Psoas muscle (tissue), 8 donors: ENCODE measurements around the gene TP53I11. TPM values are rescaled to one million over a fixed set of nuclear protein-coding genes. Genes with fewer than 3 reads are reported as not detected.

Experiments used
- ATAC-seq, 4 donors: fragments of 200-7000 bp; cut with Tn5 transposase; one replicate each; pipeline ENCODE4 v1.9.1; 2020; ENCODE audit warnings: moderate library complexity in 3 of 4, mild to moderate bottlenecking in 2 of 4
- DNase-seq, 2 donors: peaks; one replicate each; pipeline ENCODE4 v3.0.0-alpha.2; 2020
- H3K27ac ChIP-seq: fragments of 200-600 bp; one replicate; pipeline ENCODE4 v1.8.0; 2022
- H3K27me3 ChIP-seq, 3 donors: fragments of 200-600 bp in 1 of 3; one replicate each; pipeline versions ENCODE4 v1.6.1 to v1.8.0; 2013 to 2022; ENCODE audit warnings: low read length in 2 of 3, mild to moderate bottlenecking in 2 of 3, moderate library complexity in 1 of 3; ENCODE audit not compliant: insufficient read depth in 3 of 3
- H3K36me3 ChIP-seq, 2 donors: fragments of 200-600 bp in 1 of 2; one replicate each; pipeline versions ENCODE4 v1.6.1 to v1.8.0; 2013 to 2022; ENCODE audit warnings: low read depth in 1 of 2, mild to moderate bottlenecking in 1 of 2, moderate library complexity in 1 of 2; ENCODE audit not compliant: insufficient read depth in 1 of 2
- H3K4me1 ChIP-seq: fragments of 200-600 bp; one replicate; pipeline ENCODE4 v1.8.0; 2022
- H3K4me3 ChIP-seq: fragments of 200-600 bp; one replicate; pipeline ENCODE4 v1.8.0; 2022; ENCODE audit warnings: mild to moderate bottlenecking
- H3K9me3 ChIP-seq: fragments of 200-600 bp; one replicate; pipeline ENCODE4 v1.8.0; 2022
- CTCF ChIP-seq: fragments of 200-600 bp; IDR thresholded peaks from one replicate; pipeline ENCODE4 v1.8.0; 2022; ENCODE audit warnings: antibody characterized with exemption
- WGBS, 3 donors: extraction: QIAGEN DNeasy Blood & Tissue Kit; methylation state at CpG; one replicate each; pipeline versions ENCODE4 v1.1.6 to v1.1.7; 2013; 5-methylcytosine and 5-hydroxymethylcytosine counted together
- intact Hi-C, 2 donors: fragments of 100-400 bp; cut with DNase I; formaldehyde crosslinking; loops; one replicate each; pipeline versions ENCODE4 v1.11.0 to v1.14.2; 2022
- polyA plus RNA-seq, 3 donors: library from polyadenylated mRNA; stranded (reverse); fragments of 200-250 nt; gene quantifications; one replicate each; pipeline ENCODE4 v1.2.3, GENCODE V29; 2013
- total RNA-seq, 4 donors: library from RNA; stranded (reverse); fragmentation: NEBNext Ultra II Directional in 2 of 4; extraction: Animal tissue kit (Norgen Biotek cat#: 25700) in 2 of 4; gene quantifications; one replicate each; pipeline versions ENCODE4 v1.2.1 to v1.2.4, GENCODE V29; 2021 to 2023
- donor health status: healthy with polysubstance abuse.
- donor health status: DM: no; HTN: no; CAD: no; lungs with moderate emphysema.
- donor health status: Bipolar disorder and iron deficiency.
- donor health status: healthy.
- donor health status: DM: yes; HTN: yes; CAD: no.
- donor health status: DM: no; HTN: no; CAD: no.
- donor health status: DM: no; HTN: no; CAD: no.
- donor health status: DM: yes; HTN: yes; CAD: no.

Gene TP53I11
- total and polyA plus RNA-seq, 7 donors, result 4.8 to 16.5 (median 8.3) TPM

- Histone ChIP-seq H3K4me3 (no peak overlapping the region), H3K27ac (no peak overlapping the region), H3K4me1 (peaks cover 8% of the 10 kb centered on the region), H3K27me3 (peaks cover 0 to 35% (median 2%) of the 10 kb centered on the region in 3 donors), H3K36me3 (no peaks in the 10 kb centered on the region), H3K9me3 (no peaks in the 10 kb centered on the region)
- intact Hi-C loops, result loop anchor here in 1 of 2 donors (5.0 kb wide), 1 partner anchor 271 kb away; no protein-coding TSS in a partner anchor
- ATAC-seq, result peak in 2 of 4 donors; percentile 3 to 46
- DNase-seq, result peak; percentile 37 to 68
- WGBS, 3 donors, result 13 to 23% (median 21%) methylated on average over 10 of the region's 10 CpGs
- no peak for TF ChIP-seq CTCF
Observed at GRCh38 chr11:44893308-44893822, 57.3 kb downstream of the TP53I11 start.

- no peak for TF ChIP-seq CTCF
- Histone ChIP-seq H3K27ac (no peak overlapping the region), H3K4me3 (no peak overlapping the region), H3K9me3 (no peaks in the 10 kb centered on the region), H3K27me3 (peaks cover 0 to 33% (median 2%) of the 10 kb centered on the region in 3 donors), H3K36me3 (no peaks in the 10 kb centered on the region), H3K4me1 (peaks cover 8% of the 10 kb centered on the region)
- ATAC-seq (no peak), DNase-seq (no peak)
- intact Hi-C loops, result loop anchor here in 1 of 2 donors (5.0 kb wide), 1 partner anchor 271 kb away; no protein-coding TSS in a partner anchor
- 59 to 66% (median 60%) methylated on average over 7 of the region's 7 CpGs for WGBS, 3 donors
Observed at GRCh38 chr11:44892843-44893242, 57.8 kb downstream of the TP53I11 start.

GRCh38 chr11:44889266-44889665 is 61.4 kb downstream of the TP53I11 start:
- no peak overlapping the region for H3K27ac ChIP-seq
- intact Hi-C loops, result no loop called here
- H3K9me3 ChIP-seq, result no peaks in the 10 kb centered on the region
- TF ChIP-seq CTCF, result no peak
- H3K27me3 ChIP-seq, result peaks cover 0 to 16% (median 0%) of the 10 kb centered on the region in 3 donors
- no peaks in the 10 kb centered on the region for H3K36me3 ChIP-seq
- peaks cover 8% of the 10 kb centered on the region for H3K4me1 ChIP-seq
- no peak overlapping the region for H3K4me3 ChIP-seq
- WGBS, 3 donors, result 46 to 71% (median 67%) methylated on average over 1 of the region's 1 CpG
- DNase-seq (no peak), ATAC-seq (no peak)

- no peak overlapping the region for H3K27ac ChIP-seq
- H3K27me3 ChIP-seq, result peaks cover 0 to 9% (median 0%) of the 10 kb centered on the region in 3 donors
- no peak overlapping the region for H3K4me3 ChIP-seq
- H3K9me3 ChIP-seq, result no peaks in the 10 kb centered on the region
- ATAC-seq (no peak), DNase-seq (no peak)
- no peaks in the 10 kb centered on the region for H3K36me3 ChIP-seq
- no peaks in the 10 kb centered on the region for H3K4me1 ChIP-seq
- TF ChIP-seq CTCF, result no peak
- 70 to 83% (median 73%) methylated on average over 3 of the region's 3 CpGs for WGBS, 3 donors
- intact Hi-C loops, result no loop called here
Observed at GRCh38 chr11:44887636-44888035, 63.0 kb downstream of the TP53I11 start.

- TF ChIP-seq CTCF, result no peak
- DNase-seq, result no peak
- H3K4me3 ChIP-seq, result no peak overlapping the region
- no peak overlapping the region for H3K27ac ChIP-seq
- peaks cover 0 to 4% (median 0%) of the 10 kb centered on the region in 3 donors for H3K27me3 ChIP-seq
- no peaks in the 10 kb centered on the region for H3K4me1 ChIP-seq
- intact Hi-C loops, result no loop called here
- no peaks in the 10 kb centered on the region for H3K36me3 ChIP-seq
- no peaks in the 10 kb centered on the region for H3K9me3 ChIP-seq
- ATAC-seq, result no peak
- WGBS, 3 donors, result 58 to 62% (median 58%) methylated on average over 3 of the region's 3 CpGs
Observed at GRCh38 chr11:44886790-44887140, 63.9 kb downstream of the TP53I11 start.
